DOHH2 (cell line): ENCODE results near the gene PAX1.

ENCODE experiments used
- H3F3A ChIP-seq: fragments of 200-600 bp; sonication (generic), shearing (Covaris generic); 2 replicates; pipeline ENCODE4 v1.6.0; 2016; ENCODE audit warnings: antibody characterized with exemption, mild to moderate bottlenecking; ENCODE audit not compliant: control insufficient read depth, insufficient read depth
- H3K27ac ChIP-seq: fragments of 200-600 bp; sonication (generic); 2 replicates; pipeline ENCODE4 v1.5.1; 2014; ENCODE audit warnings: low read depth, mild to moderate bottlenecking, low read length, moderate library complexity
- H3K27me3 ChIP-seq: fragments of 200-600 bp; sonication (generic); 2 replicates; pipeline ENCODE4 v1.6.1; 2014; ENCODE audit warnings: mild to moderate bottlenecking, low read length, mixed read lengths; ENCODE audit not compliant: control insufficient read depth
- H3K36me3 ChIP-seq: fragments of 200-600 bp; sonication (generic); 2 replicates; pipeline ENCODE4 v1.6.1; 2014; ENCODE audit warnings: mild to moderate bottlenecking, low read length, moderate library complexity, mixed read lengths; ENCODE audit not compliant: control insufficient read depth
- H3K4me1 ChIP-seq: fragments of 200-600 bp; sonication (generic); 2 replicates; pipeline ENCODE4 v1.6.1; 2014; ENCODE audit warnings: mild to moderate bottlenecking, low read length, mixed read lengths; ENCODE audit not compliant: control insufficient read depth
- H3K4me2 ChIP-seq: fragments of 200-600 bp; sonication (generic); 2 replicates; pipeline ENCODE4 v1.6.0; 2014; ENCODE audit warnings: mild to moderate bottlenecking, low read length, moderate library complexity
- H3K4me3 ChIP-seq: fragments of 200-600 bp; sonication (generic); 2 replicates; pipeline ENCODE4 v1.5.1; 2014; ENCODE audit warnings: mild to moderate bottlenecking, low read length, mixed read lengths
- H3K79me2 ChIP-seq: fragments of 200-600 bp; sonication (generic); 2 replicates; pipeline ENCODE4 v1.6.1; 2014; ENCODE audit warnings: mild to moderate bottlenecking, low read length, mixed read lengths; ENCODE audit not compliant: control insufficient read depth
- H3K9me2 ChIP-seq: fragments of 200-600 bp; sonication (generic); replicated peaks from 2 replicates; pipeline ENCODE4 v1.6.1; 2014; ENCODE audit warnings: mild to moderate bottlenecking, low read length, mixed read lengths; ENCODE audit not compliant: control insufficient read depth
- H3K9me3 ChIP-seq: fragments of 200-600 bp; sonication (generic); 2 replicates; pipeline ENCODE4 v1.6.1; 2014; ENCODE audit warnings: antibody characterized with exemption, low read length, mixed read lengths; ENCODE audit not compliant: control insufficient read depth, insufficient read depth
- H4K20me1 ChIP-seq: fragments of 200-600 bp; sonication (generic); 2 replicates; pipeline ENCODE4 v1.6.0; 2014; ENCODE audit warnings: low read depth, mild to moderate bottlenecking, antibody characterized with exemption, low read length, moderate library complexity; ENCODE audit not compliant: control insufficient read depth, insufficient read depth
- CTCF ChIP-seq: fragments of 200-600 bp; sonication (generic); IDR thresholded peaks from one replicate; pipeline ENCODE4 v1.5.1; 2014; ENCODE audit warnings: antibody characterized with exemption, mild to moderate bottlenecking, low read depth, low read length; ENCODE audit not compliant: poor library complexity, severe bottlenecking
- EZH2phosphoT487 ChIP-seq: fragments of 200-600 bp; sonication (generic); IDR thresholded peaks from 2 replicates; pipeline ENCODE4 v1.6.1; 2017; ENCODE audit warnings: borderline replicate concordance, mild to moderate bottlenecking, antibody characterized with exemption, low read length, moderate library complexity, mixed read lengths

The PAX1 gene

DNA sequence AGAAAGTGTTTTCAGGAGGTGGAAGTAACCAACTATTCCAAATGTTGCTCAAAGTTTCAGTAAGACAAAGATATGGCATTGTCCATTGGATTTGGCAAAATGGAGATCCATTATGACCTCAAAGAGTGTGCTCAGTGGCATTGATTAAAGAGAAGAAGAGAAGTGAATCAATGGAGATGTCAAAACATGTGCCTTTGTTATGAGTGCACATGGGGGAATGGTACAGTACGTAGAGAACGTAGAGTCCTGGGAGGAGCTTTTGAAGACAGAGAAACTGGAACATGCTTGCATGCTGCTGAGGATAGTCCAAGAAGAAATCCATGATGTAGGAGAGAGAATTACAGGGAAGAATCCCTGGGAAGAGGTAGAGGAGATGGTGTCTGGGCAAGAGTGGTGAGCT, 42.0 kb upstream of the PAX1 start:
- Histone ChIP-seq H3K9me3 (no peaks in the 10 kb centered on the region), H3K36me3 (no peaks in the 10 kb centered on the region), H3K4me2 (no peak overlapping the region), H3K4me3 (no peak overlapping the region), H3K27me3 (no peaks in the 10 kb centered on the region), H3F3A (no peaks in the 10 kb centered on the region), H3K79me2 (no peaks in the 10 kb centered on the region), H4K20me1 (no peaks in the 10 kb centered on the region), H3K4me1 (no peaks in the 10 kb centered on the region), H3K27ac (no peak overlapping the region), H3K9me2 (no peaks in the 10 kb centered on the region)
- TF ChIP-seq EZH2phosphoT487 (no peak), CTCF (no peak)

DNA sequence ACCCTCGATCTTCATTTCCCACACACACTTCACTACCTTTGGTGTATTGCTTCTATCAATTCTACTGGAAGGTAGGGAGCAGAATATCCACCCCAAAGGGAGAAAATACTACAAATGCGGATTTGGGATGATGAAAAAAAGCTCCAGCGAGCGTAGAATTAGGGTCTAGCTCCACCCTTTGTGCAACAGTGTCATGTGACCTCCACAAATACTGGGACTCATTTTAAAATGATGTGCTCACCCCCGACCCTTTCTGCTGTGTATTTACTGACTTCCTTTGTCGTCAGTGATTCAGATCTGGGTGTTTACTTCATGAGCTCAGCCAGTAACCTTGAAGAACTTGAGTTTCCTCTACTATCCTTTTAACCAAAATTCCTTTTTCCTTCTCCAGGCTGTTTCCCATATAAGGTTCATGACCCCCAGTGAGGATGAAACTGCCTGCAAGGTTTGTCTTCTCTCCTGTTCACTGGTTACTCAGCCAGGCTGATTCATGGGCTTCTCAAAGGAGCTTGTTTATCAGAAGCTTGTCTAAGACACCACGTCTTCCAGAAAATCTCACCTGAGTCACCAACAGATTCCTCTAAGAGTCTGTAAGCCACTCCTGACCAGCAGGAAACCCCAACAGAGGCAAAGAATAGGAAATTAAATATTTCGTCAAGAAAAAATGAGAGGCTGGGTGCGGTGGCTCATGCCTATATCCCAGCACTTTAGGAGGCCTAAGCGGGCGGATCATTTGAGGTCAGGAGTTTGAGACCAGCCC, 39.6 kb upstream of the PAX1 start:
- Histone ChIP-seq H3K79me2 (no peaks in the 10 kb centered on the region), H3K27me3 (no peaks in the 10 kb centered on the region), H3K4me2 (no peak overlapping the region), H3K9me2 (no peaks in the 10 kb centered on the region), H3F3A (no peaks in the 10 kb centered on the region), H3K36me3 (no peaks in the 10 kb centered on the region), H3K27ac (no peak overlapping the region), H3K4me1 (no peaks in the 10 kb centered on the region), H3K4me3 (no peak overlapping the region), H4K20me1 (no peaks in the 10 kb centered on the region), H3K9me3 (no peaks in the 10 kb centered on the region)
- TF ChIP-seq EZH2phosphoT487 (no peak), CTCF (no peak)

- Histone ChIP-seq H3K27me3 (no peaks in the 10 kb centered on the region), H3F3A (no peaks in the 10 kb centered on the region), H3K9me3 (no peaks in the 10 kb centered on the region), H3K27ac (no peak overlapping the region), H3K4me3 (no peak overlapping the region), H3K4me1 (no peaks in the 10 kb centered on the region), H4K20me1 (no peaks in the 10 kb centered on the region), H3K79me2 (no peaks in the 10 kb centered on the region), H3K9me2 (no peaks in the 10 kb centered on the region), H3K4me2 (no peak overlapping the region), H3K36me3 (no peaks in the 10 kb centered on the region)
- no peak for TF ChIP-seq EZH2phosphoT487
- no peak for TF ChIP-seq CTCF
Observed at GRCh38 chr20:21670126-21670525, 35.3 kb upstream of the PAX1 start.
